Measurements from ENCODE around the gene DIPK1B. TPM values are rescaled to one million over a fixed set of nuclear protein-coding genes. Genes with fewer than 3 reads are reported as not detected.

The DIPK1B gene
- total and polyA plus RNA-seq, 10 of the 15 experiments (the other 5 are each of a cell fraction or from before 2014, with no cell fraction given) = 0.08 to 0.28 (median 0.13) TPM; not detected in 3

- H4K20me1 ChIP-seq (ENCODE audit: control insufficient read depth, insufficient read depth) = no peaks in the 10 kb centered on the region
- no peak overlapping the region for H3K4me2 ChIP-seq (ENCODE audit: control insufficient read depth, insufficient read depth)
- in situ Hi-C loops (cut with MboI) (no loop called here), intact Hi-C loops (cut with micrococcal nuclease; ENCODE audit: unreplicated experiment) (no loop called here)
- CTCF ChIA-PET = no interaction called here
- RAD21 ChIA-PET (ENCODE audit: unreplicated experiment) = interaction anchor here (1.4 kb wide), 1 partner anchor 20 kb away, joined by 3 read pairs; no protein-coding TSS in a partner anchor
- FAIRE-seq = no peak
- no peak for ATAC-seq
- H3K79me2 ChIP-seq (ENCODE audit: control insufficient read depth, insufficient read depth, low read length) = no peaks in the 10 kb centered on the region
- POLR2A ChIA-PET = no interaction called here
- H3K27me3 ChIP-seq (replicated peaks in 1 of 2; ENCODE audit: control insufficient read depth in 2 of 2, insufficient read depth in 2 of 2, low read length in 1 of 2) = no peaks in the 10 kb centered on the region; a peak in 1 of 4 replicates
- H2AFZ ChIP-seq (ENCODE audit: control insufficient read depth, low read depth, low read length) = no peak overlapping the region
- no peaks in the 10 kb centered on the region for H3K9me3 ChIP-seq (replicated peaks; ENCODE audit: control insufficient read depth, insufficient read depth, low read length)
- WGBS (ENCODE audit: insufficient coverage, insufficient replicate concordance, low lambda C conversion rate, missing lambda C conversion rate) = 74% methylated on average over 14 of the region's 14 CpGs
- SMC1A ChIA-PET (ENCODE audit: uncharacterized antibody, unreplicated experiment) = no interaction called here
- no peaks in the 10 kb centered on the region for H3K36me3 ChIP-seq (ENCODE audit: control insufficient read depth in 2 of 2, insufficient read depth in 2 of 2, low read length in 1 of 2)
- H3K27ac ChIP-seq (ENCODE audit: control insufficient read depth, insufficient read depth) = no peak overlapping the region
- DNase-seq (ENCODE audit: low read depth, low spot score) = no peak
- TF ChIP-seq SUZ12 (IDR thresholded peaks at IDR 0.05; ENCODE audit: unreplicated experiment) = no peak
- TF ChIP-seq CREB1 (IDR thresholded peaks at IDR 0.05; ENCODE audit: low read depth) = no peak
- no peak for TF ChIP-seq POU2F2 (IDR thresholded peaks at IDR 0.05; ENCODE audit: borderline replicate concordance, low read depth, low read length)
- H3K4me1 ChIP-seq (ENCODE audit: control insufficient read depth, insufficient read depth, low read length) = peaks cover 26% of the 10 kb centered on the region
- H3K9ac ChIP-seq (ENCODE audit: control insufficient read depth, insufficient read depth, low read length) = no peak overlapping the region
- H3K4me3 ChIP-seq = no peak overlapping the region
- BruUV-seq (replicated peaks) = no TSS peak
Observed at GRCh38 chr9:136763649-136764035, 51.3 kb downstream of the DIPK1B start.

GRCh38 chr9:136764301-136764891, 52.0 kb downstream of the DIPK1B start, which contains the start of gene LCN15:
LCN15 (minus strand) TSS chr9:136764518; CDS start chr9:136764488, 30 bp downstream.
- Histone ChIP-seq H2AFZ (ENCODE audit: control insufficient read depth, low read depth, low read length) (no peak within 1 kb of the TSS), H3K27me3 (replicated peaks in 1 of 2; ENCODE audit: control insufficient read depth in 2 of 2, insufficient read depth in 2 of 2, low read length in 1 of 2) (no peaks in the 10 kb centered on the region; a peak in 1 of 4 replicates), H3K4me2 (ENCODE audit: control insufficient read depth, insufficient read depth) (peak within 1 kb of the TSS; percentile 81), H3K36me3 (ENCODE audit: control insufficient read depth in 2 of 2, insufficient read depth in 2 of 2, low read length in 1 of 2) (no peaks in the 10 kb centered on the region), H3K4me1 (ENCODE audit: control insufficient read depth, insufficient read depth, low read length) (peaks cover 26% of the 10 kb centered on the region), H3K79me2 (ENCODE audit: control insufficient read depth, insufficient read depth, low read length) (no peaks in the 10 kb centered on the region), H3K9ac (ENCODE audit: control insufficient read depth, insufficient read depth, low read length) (no peak within 1 kb of the TSS), H3K27ac (ENCODE audit: control insufficient read depth, insufficient read depth) (peak within 1 kb of the TSS; percentile 79), H4K20me1 (ENCODE audit: control insufficient read depth, insufficient read depth) (no peaks in the 10 kb centered on the region), H3K4me3 (no peak within 1 kb of the TSS; the same call in 1 of the 2 replicates), H3K9me3 (replicated peaks; ENCODE audit: control insufficient read depth, insufficient read depth, low read length) (no peaks in the 10 kb centered on the region)
- ChIA-PET RAD21 (ENCODE audit: unreplicated experiment) (interaction anchor here (1.4 kb wide), 1 partner anchor 19 kb away, joined by 3 read pairs; no protein-coding TSS in a partner anchor), SMC1A (ENCODE audit: uncharacterized antibody, unreplicated experiment) (interaction anchor here (3.1 kb wide), 1 partner anchor 22 kb away, joined by 23 read pairs; no protein-coding TSS in a partner anchor), CTCF (no interaction called here), POLR2A (no interaction called here)
- intact Hi-C loops (cut with micrococcal nuclease; ENCODE audit: unreplicated experiment) = no loop called here
- no peak for DNase-seq (ENCODE audit: low read depth, low spot score)
- WGBS (ENCODE audit: insufficient coverage, insufficient replicate concordance, low lambda C conversion rate, missing lambda C conversion rate) = 63% methylated on average over 14 of the region's 14 CpGs
- ATAC-seq = no peak
- in situ Hi-C loops (cut with MboI) = no loop called here
- no TSS peak for BruUV-seq (replicated peaks)
- FAIRE-seq = no peak
- TF ChIP-seq BRCA1 (IDR thresholded peaks at IDR 0.05; ENCODE audit: low read depth, low read length) (no peak), BMI1 (IDR thresholded peaks at IDR 0.05; ENCODE audit: borderline replicate concordance) (no peak), TAF1 (IDR thresholded peaks at IDR 0.05; ENCODE audit: borderline replicate concordance, low read depth, low read length) (no peak), KLF5 (IDR thresholded peaks at IDR 0.05; ENCODE audit: partially characterized antibody) (no peak), MXI1 (IDR thresholded peaks at IDR 0.05; ENCODE audit: low read depth, low read length) (no peak), REST (IDR thresholded peaks at IDR 0.05; ENCODE audit: low read depth, low read length) (no peak), HCFC1 (IDR thresholded peaks at IDR 0.05; ENCODE audit: low read length) (no peak), ZBTB4 (CRISPR knock-in tag; IDR thresholded peaks at IDR 0.05) (no peak)

Data from GM12878 (cell line).